NCI-H1105 (cell line): ENCODE results near the gene APPL1.

ENCODE experiments used
- DNase-seq: peaks from one replicate; lab custom pipeline; 2025; lab: John Stamatoyannopoulos, UW

Gene APPL1, protein sequence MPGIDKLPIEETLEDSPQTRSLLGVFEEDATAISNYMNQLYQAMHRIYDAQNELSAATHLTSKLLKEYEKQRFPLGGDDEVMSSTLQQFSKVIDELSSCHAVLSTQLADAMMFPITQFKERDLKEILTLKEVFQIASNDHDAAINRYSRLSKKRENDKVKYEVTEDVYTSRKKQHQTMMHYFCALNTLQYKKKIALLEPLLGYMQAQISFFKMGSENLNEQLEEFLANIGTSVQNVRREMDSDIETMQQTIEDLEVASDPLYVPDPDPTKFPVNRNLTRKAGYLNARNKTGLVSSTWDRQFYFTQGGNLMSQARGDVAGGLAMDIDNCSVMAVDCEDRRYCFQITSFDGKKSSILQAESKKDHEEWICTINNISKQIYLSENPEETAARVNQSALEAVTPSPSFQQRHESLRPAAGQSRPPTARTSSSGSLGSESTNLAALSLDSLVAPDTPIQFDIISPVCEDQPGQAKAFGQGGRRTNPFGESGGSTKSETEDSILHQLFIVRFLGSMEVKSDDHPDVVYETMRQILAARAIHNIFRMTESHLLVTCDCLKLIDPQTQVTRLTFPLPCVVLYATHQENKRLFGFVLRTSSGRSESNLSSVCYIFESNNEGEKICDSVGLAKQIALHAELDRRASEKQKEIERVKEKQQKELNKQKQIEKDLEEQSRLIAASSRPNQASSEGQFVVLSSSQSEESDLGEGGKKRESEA

GRCh38 chr3:57227204-57227929, at the start of gene APPL1:
Gene APPL1 (plus strand): TSS chr3:57227729. CDS start chr3:57227884, 155 bp downstream.
- DNase-seq = peak; percentile 75

- DNase-seq = no peak
Observed at GRCh38 chr3:57179580-57180410, 47.7 kb upstream of the APPL1 start.

GRCh38 chr3:57184526-57184925, 43.0 kb upstream of the APPL1 start:
- no peak for DNase-seq

- DNase-seq = no peak
Observed at GRCh38 chr3:57192028-57192427, 35.5 kb upstream of the APPL1 start.

- no peak for DNase-seq
Observed at GRCh38 chr3:57194641-57195040, 32.9 kb upstream of the APPL1 start.

DNA sequence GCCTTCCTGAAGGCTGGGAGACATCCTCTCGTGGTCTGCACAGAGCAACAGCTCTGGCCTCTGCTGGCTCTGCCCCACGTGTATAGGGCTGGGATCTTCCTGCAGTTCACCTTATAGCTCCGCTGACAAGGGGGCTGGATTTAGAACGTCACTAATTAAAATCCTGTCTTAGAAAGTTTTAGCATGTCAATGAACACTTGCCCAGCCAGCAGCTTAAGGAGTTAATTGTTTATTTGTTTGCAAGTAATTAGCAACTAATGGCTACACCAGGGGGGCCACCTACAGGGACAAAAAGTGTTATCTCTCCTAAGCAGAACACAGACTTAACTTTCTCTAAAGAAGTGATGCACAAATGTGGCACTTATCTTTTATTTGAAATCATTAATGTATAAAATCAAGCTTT, 27.6 kb upstream of the APPL1 start, which contains the start of gene HESX1:
Gene HESX1, minus strand, starts transcription at position 84 of the 403 bp plus-strand sequence. Its CDS starts 60 bp downstream, at position 24.
- DNase-seq = no peak

GRCh38 chr3:57206423-57206822, 21.1 kb upstream of the APPL1 start:
- DNase-seq = no peak

GRCh38 chr3:57221883-57222282, 5.6 kb upstream of the APPL1 start:
- DNase-seq = no peak

DNA sequence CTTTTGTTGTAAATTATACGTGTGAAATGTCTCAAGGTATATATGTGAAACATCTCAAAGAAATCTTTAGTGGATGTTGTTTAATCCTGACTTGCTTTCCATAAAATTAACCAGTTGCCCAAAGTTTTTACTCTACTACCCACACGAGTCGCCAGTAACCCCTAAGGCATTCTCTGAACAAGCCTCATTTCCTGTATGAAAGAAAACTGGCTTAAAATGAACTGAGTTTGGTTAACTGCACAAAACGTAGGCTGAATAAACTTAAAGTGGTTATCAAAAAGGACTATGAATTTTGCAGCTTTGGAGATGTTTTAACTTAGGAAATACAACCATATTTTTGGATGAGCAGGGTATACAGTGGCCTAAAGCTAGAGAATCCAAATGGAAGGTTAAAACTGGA, 2.7 kb upstream of the APPL1 start:
- DNase-seq = no peak

GRCh38 chr3:57226176-57226575, 1.4 kb upstream of the APPL1 start:
- DNase-seq = no peak

DNA sequence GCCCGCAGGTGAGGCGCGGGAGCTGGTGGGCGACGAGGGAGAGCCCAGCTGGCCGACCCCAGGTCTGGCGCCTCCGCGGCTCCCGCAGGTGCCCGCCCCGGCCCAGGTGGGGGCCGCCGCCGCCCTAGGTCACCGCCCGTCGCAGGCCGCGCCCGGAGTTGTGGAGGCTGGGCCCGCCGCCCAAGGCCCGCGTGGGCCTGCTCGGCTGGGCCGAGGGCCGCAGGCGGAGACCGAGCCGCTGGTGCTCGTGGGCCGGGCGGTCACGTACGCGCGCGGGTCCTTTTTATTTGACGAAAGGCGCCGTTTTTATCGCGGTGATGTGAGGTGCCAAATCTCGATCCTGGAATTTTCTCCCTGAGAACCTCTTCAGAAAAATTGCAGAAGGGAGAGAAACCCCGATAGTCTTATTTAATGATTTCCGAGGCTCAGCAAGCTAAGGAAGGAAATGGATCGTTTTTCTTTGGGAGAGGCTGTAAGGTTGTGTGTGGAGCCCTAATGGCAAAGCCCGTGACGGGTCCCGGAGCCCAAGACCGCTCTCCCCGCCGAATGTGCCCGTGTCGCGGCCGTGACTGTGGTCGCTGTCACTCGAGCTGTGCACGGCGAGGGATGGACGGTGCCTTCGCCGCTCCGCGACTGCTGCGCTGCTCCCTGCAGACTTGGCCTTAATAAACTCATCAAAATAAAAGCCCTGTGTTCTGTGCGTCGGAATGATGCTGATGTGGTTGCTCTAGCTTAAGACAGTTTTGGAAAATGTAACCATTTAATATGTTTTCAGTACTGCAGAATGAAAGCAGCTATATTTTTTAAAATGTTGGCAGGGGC, 612 bp downstream of the APPL1 start:
- peak; percentile 2 for DNase-seq

DNA sequence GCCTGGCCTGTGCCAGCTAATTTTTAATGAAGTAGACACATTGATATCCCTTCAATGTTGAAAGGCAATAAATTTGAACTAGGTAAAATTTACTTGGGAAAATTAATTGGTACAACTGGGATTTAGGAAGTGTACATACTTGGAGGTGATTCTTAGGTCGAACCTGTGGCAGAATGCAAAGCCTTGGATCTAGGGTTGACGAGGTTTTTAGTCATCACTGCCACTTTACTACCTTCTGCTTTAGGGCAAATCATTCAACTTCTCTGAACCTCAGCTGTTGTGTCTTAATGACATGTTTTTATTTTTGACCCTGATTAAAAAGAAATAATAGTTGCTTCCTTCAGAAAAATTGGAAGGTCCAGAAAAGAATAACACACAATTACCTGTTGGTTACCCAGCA, 2.5 kb downstream of the APPL1 start:
- DNase-seq = no peak

DNA sequence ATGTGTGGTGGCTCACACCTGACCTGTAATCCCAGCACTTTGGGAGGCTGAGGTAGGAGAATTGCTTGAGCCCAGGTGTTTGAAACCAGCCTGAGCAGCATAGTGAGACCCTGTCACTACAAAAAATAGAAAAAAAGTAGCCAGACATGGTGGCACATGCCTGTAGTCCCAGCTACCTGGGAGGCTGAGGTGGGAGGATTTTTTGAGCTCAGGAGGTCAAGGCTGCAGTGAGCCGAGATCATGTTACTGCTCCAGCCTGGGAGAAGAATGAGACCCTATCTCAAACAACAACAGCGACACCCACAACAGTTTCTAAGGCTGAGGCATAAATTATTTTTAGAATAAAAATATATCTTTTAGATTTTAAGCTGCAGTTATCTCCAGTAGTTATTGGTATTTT, 6.3 kb downstream of the APPL1 start:
- DNase-seq = no peak

DNA sequence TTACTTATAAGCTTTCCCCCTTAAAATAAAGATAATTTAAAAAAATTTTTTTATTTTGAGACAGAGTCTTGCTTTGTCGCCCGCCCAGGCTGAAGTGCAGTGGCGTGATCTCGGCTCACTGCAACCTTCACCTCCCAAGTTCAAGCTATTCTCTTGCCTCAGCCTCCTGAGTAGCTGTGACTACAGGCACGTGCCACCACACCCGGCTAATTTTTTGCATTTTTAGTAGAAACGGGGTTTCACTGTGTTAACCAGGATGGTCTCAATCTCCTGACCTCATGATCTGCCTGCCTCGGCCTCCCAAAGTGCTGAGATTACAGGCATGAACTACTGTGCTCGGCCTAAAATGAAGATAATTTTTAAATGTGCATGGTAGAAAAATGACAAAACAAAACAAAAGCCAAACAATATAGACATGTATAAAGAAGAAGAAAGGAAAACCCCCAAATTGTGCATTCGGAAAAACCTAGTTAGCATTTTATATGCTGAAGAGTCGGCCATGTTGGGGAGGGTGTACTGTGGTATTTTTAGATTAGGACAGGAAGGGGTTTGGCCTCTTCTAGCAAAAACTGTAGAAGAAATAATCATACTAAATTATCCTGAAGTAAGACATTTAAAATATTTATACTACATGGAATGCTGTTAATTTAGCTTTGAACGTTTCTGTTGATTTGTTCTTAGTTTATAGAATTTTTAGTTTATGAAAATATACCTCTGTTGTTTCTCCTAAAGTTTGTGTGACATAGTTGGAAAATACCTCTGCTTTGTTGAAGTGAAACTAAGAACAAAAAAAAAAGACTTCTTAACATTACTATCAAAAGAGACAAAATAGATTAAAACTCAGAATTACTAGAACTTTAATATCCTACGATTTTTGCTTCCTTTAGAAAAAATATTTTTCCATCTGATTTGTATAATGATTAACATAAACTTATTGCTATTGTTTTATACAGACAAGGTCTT, 7.4 kb downstream of the APPL1 start:
- DNase-seq = no peak

DNA sequence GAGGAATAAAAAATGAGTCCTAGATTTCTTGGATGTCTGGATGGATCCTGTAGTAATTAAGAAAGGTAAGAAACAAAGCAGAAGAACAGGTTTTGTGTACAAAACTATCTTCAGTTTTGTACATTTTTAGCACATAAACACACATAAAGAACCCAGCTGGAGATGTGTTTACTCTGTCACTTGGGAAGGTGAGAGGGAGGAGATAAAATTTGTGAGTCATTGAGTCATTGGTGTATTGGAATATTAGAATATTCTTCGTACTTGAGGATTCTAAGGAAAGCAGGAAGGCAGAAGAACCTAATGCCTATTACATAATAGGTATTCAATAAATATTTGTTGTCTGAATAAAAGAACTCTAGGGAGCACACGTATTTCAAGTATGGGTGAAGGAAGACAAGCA, 17.4 kb downstream of the APPL1 start:
- DNase-seq = no peak

DNA sequence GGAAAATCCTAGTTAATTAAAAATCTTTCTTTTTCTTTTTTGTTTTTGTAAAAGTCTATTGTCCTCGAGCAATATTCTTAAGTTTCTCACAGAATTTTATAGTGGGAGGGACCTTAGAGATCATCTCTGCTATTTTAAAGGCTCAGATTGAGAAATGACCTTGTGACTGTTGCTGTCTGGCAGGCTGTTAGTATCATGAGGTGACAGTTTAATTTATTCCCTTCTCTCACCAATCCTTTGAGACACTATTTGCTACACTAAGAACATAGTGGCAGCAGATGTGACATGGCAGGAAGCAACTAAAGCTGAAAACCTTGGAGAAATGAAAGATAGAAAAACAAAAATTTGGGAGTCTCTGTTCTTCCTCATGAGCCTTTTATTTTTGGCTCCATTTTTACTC, 24.9 kb downstream of the APPL1 start:
- no peak for DNase-seq

- DNase-seq = no peak
Observed at GRCh38 chr3:57256844-57257243, 29.3 kb downstream of the APPL1 start.

- no peak for DNase-seq
Observed at GRCh38 chr3:57257678-57258077, 30.1 kb downstream of the APPL1 start.

- DNase-seq = no peak
Observed at GRCh38 chr3:57261119-57261518, 33.6 kb downstream of the APPL1 start.

- DNase-seq = no peak
Observed at GRCh38 chr3:57261929-57262328, 34.4 kb downstream of the APPL1 start.
